ENCODE measurements around the gene TRAF1. TPM values are rescaled to one million over a fixed set of nuclear protein-coding genes. Genes with fewer than 3 reads are reported as not detected.
"Not testable (repeated sequence)": the region's sequence is repeated elsewhere in the genome, so short reads cannot be mapped to it uniquely, and the experiment has no call there.

Gene TRAF1
- 2.4 TPM for total RNA-seq
- long read RNA-seq, full-length matches to known transcripts = 1 of 2 reads
- long read RNA-seq, partial matches to known transcripts = 0 of 2 reads
- long read RNA-seq, other reads (novel, unspliced or antisense) = 1 of 2 reads

- ATAC-seq (no peak), DNase-seq (no peak)
- intact Hi-C loops (cut with micrococcal nuclease) = loop anchor here (5.0 kb wide), 1 partner anchor 84 kb away; the partner anchor contains the start of gene PSMD5
Observed at GRCh38 chr9:120926397-120926928, at the start of gene TRAF1. Gene TRAF1 (minus strand): TSS chr9:120926796. CDS start chr9:120926075, 721 bp downstream.

GRCh38 chr9:120974921-120975320 lies 48.3 kb upstream of the TRAF1 start:
- intact Hi-C loops (cut with micrococcal nuclease) = no loop called here
- no peak for ATAC-seq
- no peak for DNase-seq

- ATAC-seq = no peak
- intact Hi-C loops (cut with micrococcal nuclease) = no loop called here
- DNase-seq = no peak
Observed at GRCh38 chr9:120974181-120974580, 47.6 kb upstream of the TRAF1 start.

GRCh38 chr9:120971938-120972337 lies 45.3 kb upstream of the TRAF1 start:
- intact Hi-C loops (cut with micrococcal nuclease) = no loop called here
- DNase-seq (no peak), ATAC-seq (no peak)

GRCh38 chr9:120971471-120971870 lies 44.9 kb upstream of the TRAF1 start:
- DNase-seq; ATAC-seq; intact Hi-C loops (cut with micrococcal nuclease): not testable (repeated sequence)

GRCh38 chr9:120970244-120970643 lies 43.6 kb upstream of the TRAF1 start:
- intact Hi-C loops (cut with micrococcal nuclease) = no loop called here
- DNase-seq = no peak
- ATAC-seq = no peak

GRCh38 chr9:120966013-120966369 lies 39.4 kb upstream of the TRAF1 start:
- DNase-seq (no peak), ATAC-seq (peak; percentile 85)
- intact Hi-C loops (cut with micrococcal nuclease) = no loop called here

GRCh38 chr9:120965344-120966012 lies 38.9 kb upstream of the TRAF1 start:
- DNase-seq = peak; percentile 27
- ATAC-seq = peak; percentile 80
- intact Hi-C loops (cut with micrococcal nuclease) = no loop called here

- ATAC-seq (no peak), DNase-seq (no peak)
- intact Hi-C loops (cut with micrococcal nuclease) = no loop called here
Observed at GRCh38 chr9:120961936-120962335, 35.3 kb upstream of the TRAF1 start.

GRCh38 chr9:120960001-120960400 lies 33.4 kb upstream of the TRAF1 start:
- intact Hi-C loops (cut with micrococcal nuclease) = no loop called here
- no peak for ATAC-seq
- no peak for DNase-seq

- intact Hi-C loops (cut with micrococcal nuclease) = no loop called here
- ATAC-seq (no peak), DNase-seq (no peak)
Observed at GRCh38 chr9:120956862-120957261, 30.3 kb upstream of the TRAF1 start.

- ATAC-seq = no peak
- DNase-seq = no peak
- intact Hi-C loops (cut with micrococcal nuclease) = no loop called here
Observed at GRCh38 chr9:120951960-120952618, 25.5 kb upstream of the TRAF1 start.

- no peak for DNase-seq
- intact Hi-C loops (cut with micrococcal nuclease) = no loop called here
- ATAC-seq = peak; percentile 22
Observed at GRCh38 chr9:120950421-120951388, 24.1 kb upstream of the TRAF1 start.

GRCh38 chr9:120949290-120949689 lies 22.7 kb upstream of the TRAF1 start:
- DNase-seq (no peak), ATAC-seq (no peak)
- intact Hi-C loops (cut with micrococcal nuclease) = no loop called here

- intact Hi-C loops (cut with micrococcal nuclease) = no loop called here
- no peak for ATAC-seq
- no peak for DNase-seq
Observed at GRCh38 chr9:120948824-120949223, 22.2 kb upstream of the TRAF1 start.

GRCh38 chr9:120947222-120947621 lies 20.6 kb upstream of the TRAF1 start:
- DNase-seq (no peak), ATAC-seq (no peak)
- intact Hi-C loops (cut with micrococcal nuclease) = no loop called here

- intact Hi-C loops (cut with micrococcal nuclease) = no loop called here
- ATAC-seq = no peak
- no peak for DNase-seq
Observed at GRCh38 chr9:120946259-120946658, 19.7 kb upstream of the TRAF1 start.

GRCh38 chr9:120944948-120945347 lies 18.4 kb upstream of the TRAF1 start:
- intact Hi-C loops (cut with micrococcal nuclease) = no loop called here
- ATAC-seq (no peak), DNase-seq (no peak)

GRCh38 chr9:120944434-120944843 lies 17.8 kb upstream of the TRAF1 start:
- no peak for ATAC-seq
- no peak for DNase-seq
- intact Hi-C loops (cut with micrococcal nuclease) = no loop called here

All from left ventricle myocardium superior (tissue), 1 donor.